GM21528 (cell line): ENCODE results near the gene ACP6.
"Not testable (repeated sequence)": the region's sequence is repeated elsewhere in the genome, so short reads cannot be mapped to it uniquely, and the experiment has no call there.

Experiments used
- ATAC-seq: cut with Tn5 transposase; IDR thresholded peaks from one replicate; pipeline ENCODE4 v1.9.1; 2021; ENCODE audit warnings: mild to moderate bottlenecking, moderate library complexity; ENCODE audit not compliant: unreplicated experiment, low FRiP score

The ACP6 gene

GRCh38 chr1:147670319-147671001, at the start of gene ACP6:
ACP6 (minus strand) TSS chr1:147670524; CDS start chr1:147670048, 476 bp downstream.
- ATAC-seq = peak; percentile 93

DNA sequence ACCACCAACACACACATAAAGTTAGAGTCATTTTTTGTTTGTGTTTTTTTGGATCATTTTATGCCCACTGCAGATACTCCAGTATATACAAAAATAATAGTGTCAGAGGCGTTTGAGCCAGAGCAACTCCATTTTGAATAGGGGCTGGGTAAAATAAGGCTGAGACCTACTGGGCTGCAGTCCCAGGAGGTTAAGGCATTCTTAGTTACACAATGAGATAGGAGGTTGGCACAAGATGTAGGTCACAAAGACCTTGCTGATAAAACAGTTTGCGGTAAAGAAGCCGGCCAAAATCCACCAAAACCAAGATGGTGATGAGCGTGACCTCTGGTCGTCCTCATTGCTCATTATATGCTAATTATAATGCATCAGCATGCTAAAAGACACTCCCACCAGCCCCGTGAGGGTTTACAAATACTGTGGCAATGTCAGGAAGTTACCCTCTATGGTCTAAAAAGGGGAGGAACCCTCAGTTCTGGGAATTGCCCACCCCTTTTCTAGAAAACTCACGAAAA, 49.4 kb upstream of the ACP6 start:
- no peak for ATAC-seq

- no peak for ATAC-seq
These were observed 48.8 kb upstream of the ACP6 start for GRCh38 chr1:147719029-147719698.

DNA sequence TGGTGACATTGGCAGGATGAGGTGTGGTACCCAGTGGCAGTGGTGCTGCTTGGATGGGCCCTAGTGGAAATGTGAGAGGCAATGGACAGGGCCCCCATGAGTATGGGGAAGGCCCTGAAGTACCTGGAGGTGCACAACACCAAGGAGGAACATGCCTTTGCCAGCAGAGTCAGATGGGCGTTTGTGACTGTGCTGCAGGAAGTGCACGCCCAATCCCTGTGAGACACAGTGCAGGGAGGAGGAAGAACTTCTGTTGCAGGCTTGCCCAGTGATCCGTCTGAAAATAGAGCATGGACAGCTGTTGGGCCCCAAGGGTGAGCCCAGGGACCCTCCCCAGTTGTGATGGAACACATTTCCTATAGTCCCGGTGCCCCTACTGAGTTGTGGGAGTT, 47.4 kb upstream of the ACP6 start:
- ATAC-seq = no peak

DNA sequence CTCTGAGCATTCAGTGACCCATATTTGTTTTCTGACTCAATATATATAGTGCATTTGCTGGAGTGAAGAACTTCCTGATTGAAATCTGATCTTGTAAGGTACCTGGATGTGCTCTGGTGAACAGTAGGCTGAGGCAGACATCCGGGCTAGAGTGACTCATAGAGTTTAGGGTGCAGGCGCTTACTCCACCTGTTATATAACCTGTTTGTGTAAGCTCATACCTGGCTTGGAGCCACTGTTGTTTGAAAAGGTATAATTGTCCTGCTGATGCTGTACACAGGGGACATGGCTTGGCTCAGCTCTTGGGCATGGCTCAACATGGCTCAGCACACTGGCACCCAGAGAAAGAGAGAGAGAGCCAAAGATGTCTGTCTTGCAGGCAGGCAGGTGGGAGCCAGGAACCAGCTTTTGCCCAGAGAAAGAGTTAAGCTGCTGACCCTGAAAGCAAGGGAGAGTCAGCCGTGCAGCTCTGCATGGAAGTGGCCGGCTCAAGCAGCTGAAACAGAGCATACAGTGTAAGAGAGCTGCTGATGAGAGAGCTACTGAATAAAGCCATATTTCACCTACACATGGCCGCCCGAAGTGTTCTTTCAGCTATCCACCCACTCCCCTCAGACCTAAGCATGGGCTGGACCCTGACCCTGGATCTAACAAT, 46.9 kb upstream of the ACP6 start:
- ATAC-seq = no peak

DNA sequence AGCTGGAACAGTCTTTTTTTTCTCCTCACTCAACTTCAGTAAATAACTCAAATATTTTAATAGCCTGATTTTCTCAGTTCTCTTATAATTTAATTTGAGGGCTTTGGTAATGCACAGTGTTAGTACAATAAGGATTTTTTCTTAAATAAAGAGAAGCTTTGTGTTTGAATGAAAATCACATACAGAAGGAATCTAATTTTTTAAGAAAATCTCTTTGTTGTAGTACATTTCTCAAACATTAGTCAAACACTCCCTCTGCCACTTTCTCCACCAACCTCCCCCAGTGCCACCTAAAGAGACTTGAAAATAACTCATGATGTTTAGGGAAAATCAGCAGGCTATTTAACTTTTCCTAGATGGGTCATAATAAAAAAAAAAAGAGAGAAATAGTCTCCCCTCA, 42.3 kb upstream of the ACP6 start:
- no peak for ATAC-seq

- ATAC-seq = no peak
These were observed 30.0 kb upstream of the ACP6 start for GRCh38 chr1:147700042-147701006.

GRCh38 chr1:147699686-147700041, 29.3 kb upstream of the ACP6 start:
- no peak for ATAC-seq

GRCh38 chr1:147683163-147683763, 12.9 kb upstream of the ACP6 start:
- no peak for ATAC-seq

DNA sequence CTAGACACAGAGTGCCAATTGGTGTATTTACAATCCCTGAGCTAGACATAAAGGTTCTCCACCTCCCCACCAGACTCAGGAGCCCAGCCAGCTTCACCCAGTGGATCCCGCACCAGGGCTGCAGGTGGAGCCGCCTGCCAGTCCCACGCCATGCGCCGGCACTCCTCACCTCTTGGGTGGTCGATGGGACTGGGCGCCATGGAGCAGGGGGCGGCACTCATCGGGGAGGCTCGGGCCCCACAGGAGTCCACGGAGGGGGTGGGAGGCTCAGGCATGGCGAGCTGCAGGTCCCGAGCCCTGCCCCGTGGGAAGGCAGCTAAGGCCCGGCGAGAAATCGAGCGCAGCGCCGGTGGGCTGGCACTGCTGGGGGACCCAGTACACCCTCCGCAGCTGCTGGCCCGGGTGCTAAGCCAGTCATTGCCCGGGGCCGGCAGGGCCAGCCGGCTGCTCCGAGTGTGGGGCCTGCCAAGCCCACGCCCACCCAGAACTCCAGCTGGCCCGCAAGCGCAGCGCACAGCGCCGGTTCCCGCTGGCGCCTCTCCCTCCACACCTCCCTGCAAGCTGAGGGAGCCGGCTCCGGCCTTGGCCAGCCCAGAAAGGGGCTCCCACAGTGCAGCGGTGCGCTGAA, 10.4 kb upstream of the ACP6 start:
- ATAC-seq = not testable (repeated sequence)

GRCh38 chr1:147677681-147678080, 7.4 kb upstream of the ACP6 start:
- ATAC-seq = not testable (repeated sequence)

DNA sequence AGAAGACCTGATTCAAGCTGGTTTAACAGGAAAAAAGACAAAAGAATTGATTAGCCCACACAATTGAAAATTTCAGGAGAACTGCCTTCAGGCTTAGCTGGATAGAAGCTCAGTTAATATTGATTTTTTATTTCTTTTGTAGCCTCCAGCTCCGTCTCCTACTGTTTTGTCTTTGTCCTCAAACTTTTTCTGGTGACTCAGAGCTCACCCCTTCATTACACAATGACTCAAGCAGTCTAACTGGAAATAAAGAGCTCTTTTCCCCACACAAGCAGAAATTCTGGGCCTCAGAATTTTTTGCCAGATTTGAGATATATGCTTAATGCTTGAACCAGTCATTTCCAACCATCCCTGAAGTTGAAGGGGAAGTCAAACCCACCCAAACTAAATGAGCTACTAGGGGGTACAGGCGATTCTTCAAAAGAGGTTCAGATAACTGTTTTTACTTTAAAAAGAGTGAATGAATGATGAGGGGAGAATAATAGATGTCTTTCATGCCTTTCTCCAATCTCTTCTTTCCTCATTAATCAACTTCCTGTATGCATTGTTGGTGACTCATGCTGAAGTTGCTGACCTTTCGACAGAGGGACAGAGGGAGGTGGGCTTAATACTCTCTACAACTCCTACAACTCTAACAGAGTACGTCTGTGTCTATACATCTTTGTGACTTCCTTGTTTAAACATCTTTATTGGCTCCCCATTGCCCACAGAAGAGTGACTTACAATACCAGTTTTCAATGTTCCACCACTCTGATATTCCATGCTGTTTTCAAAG, 6.2 kb upstream of the ACP6 start:
- no peak for ATAC-seq

GRCh38 chr1:147673816-147674215, 3.5 kb upstream of the ACP6 start:
- no peak for ATAC-seq

GRCh38 chr1:147673406-147673805, 3.1 kb upstream of the ACP6 start:
- no peak for ATAC-seq

DNA sequence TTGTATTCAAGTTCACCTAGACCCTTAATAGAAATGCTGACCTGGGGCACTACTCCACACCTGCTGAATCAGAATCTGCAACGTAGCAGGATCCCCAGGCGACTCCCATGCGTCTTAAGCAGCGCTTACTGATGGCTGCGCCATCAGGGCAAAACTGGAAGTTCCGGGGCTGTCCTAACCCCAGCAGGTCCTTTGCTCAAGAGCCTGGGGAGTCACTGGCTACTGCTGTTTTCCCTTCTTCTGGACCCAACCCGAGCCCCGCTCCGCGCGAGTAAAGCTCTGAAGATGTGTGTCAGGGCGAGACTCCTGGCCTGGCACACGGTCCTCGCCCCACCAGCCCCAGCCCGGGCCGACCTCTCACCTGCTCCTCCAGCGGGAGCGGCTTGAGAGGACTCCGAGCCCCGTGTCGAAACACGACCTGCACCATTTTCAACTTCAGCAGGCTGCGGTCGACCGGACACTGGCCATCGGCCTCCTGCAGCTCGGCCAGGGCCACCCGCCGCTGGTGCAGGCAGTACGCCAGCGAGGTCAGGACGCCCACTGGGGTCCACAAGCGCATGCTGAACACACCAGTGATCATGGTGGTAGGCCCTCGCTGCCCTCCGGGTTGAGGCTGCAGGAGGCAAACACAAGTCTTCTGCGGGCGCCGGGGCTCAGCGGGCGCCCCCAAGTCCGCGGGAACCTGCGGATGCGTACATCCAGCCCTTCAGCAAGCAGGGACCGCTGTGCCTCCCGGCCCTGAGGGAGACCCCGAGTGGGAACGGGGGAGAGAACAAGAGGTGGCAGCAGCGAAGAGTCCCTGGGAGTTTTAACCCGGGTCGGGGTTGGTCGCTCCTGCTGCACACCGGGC, 630 bp downstream of the ACP6 start:
- ATAC-seq = peak; percentile 53

DNA sequence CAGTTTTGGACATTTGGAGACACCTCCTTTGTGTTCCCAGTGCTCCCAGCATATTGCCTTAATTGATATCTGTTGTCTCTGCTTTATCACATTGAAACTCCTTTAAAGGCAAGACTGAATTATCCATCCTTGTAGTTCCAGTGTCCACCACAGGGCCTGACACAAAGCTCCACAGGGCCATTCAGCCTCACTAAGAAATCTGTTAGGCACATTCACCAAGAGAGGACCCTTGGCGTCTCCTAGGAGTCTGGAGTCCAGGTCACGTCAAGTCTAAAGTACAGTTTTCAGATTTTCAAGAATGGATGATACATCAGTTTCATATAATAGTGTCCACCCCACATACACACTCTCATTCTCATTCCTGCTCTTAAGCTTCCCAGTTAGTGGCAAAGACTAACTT, 4.8 kb downstream of the ACP6 start:
- ATAC-seq = no peak

DNA sequence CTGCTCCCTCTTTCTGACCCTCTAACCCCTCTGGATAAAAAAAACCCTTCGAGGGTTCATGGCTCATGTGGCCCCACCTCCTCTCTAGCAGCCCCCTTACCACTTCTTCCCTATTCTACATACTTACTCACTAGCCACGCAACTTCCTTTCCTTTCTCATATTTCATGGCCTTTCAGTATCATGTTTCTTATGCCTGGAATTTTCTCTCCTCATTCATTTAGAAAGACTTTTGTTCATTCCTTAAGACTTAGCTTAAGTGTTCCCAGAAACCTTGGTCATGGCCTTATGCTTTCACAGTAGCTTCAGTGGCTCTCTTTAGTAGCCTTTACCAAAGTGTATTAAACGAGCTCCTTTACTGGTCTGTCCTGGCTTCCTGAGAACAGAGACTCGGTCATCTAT, 6.1 kb downstream of the ACP6 start:
- ATAC-seq = no peak

DNA sequence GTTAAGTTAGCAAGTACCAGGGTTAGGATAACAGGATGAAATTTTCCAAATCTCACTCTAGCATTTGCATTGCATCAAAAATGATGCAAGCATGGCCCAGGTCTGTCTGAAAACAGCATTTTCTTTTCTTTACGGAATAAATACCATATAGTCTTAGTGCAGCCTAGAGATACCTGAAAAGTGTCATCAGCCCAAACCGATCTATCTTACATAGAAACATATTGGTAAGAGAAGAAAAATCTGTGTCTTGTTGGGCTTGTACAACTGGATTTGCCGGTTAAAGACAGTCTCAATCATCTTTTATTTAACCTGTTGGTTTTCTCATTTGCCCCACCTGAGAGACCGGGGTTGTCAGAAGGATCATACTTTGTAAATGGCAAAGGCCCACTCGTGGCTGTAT, 15.8 kb downstream of the ACP6 start:
- ATAC-seq = no peak
